ENCODE data around the gene LPIN3.
A peak's percentile ranks its signal among the peaks of the same experiment; 100 is the strongest.
"Not testable (repeated sequence)": the region's sequence is repeated elsewhere in the genome, so short reads cannot be mapped to it uniquely, and the experiment has no call there.

Gene LPIN3

GRCh38 chr20:41340327-41341055, at the start of gene LPIN3:
Gene LPIN3, plus strand, starts transcription at chr20:41340821. Its CDS starts 4,983 bp downstream, at chr20:41345804.
- DNase-seq, result peak; percentile 93

GRCh38 chr20:41293269-41294037, 47.2 kb upstream of the LPIN3 start:
- DNase-seq, result no peak

GRCh38 chr20:41299899-41300298, 40.7 kb upstream of the LPIN3 start:
- no peak for DNase-seq

- DNase-seq, result no peak
These were observed 40.2 kb upstream of the LPIN3 start for GRCh38 chr20:41300383-41300782.

GRCh38 chr20:41300886-41301285, 39.7 kb upstream of the LPIN3 start:
- DNase-seq, result no peak

- no peak for DNase-seq
These were observed 36.6 kb upstream of the LPIN3 start for GRCh38 chr20:41304002-41304401.

GRCh38 chr20:41304424-41305079, 36.1 kb upstream of the LPIN3 start:
- no peak for DNase-seq

- DNase-seq, result no peak
These were observed 34.4 kb upstream of the LPIN3 start for GRCh38 chr20:41306061-41306727.

GRCh38 chr20:41307021-41307420, 33.6 kb upstream of the LPIN3 start:
- no peak for DNase-seq

GRCh38 chr20:41308290-41308711, 32.3 kb upstream of the LPIN3 start:
- DNase-seq, result peak; percentile 22

- peak; percentile 84 for DNase-seq
These were observed 31.8 kb upstream of the LPIN3 start for GRCh38 chr20:41308726-41309413.

GRCh38 chr20:41309817-41310216, 30.8 kb upstream of the LPIN3 start:
- peak; percentile 8 for DNase-seq

- not testable (repeated sequence) for DNase-seq
These were observed 28.6 kb upstream of the LPIN3 start for GRCh38 chr20:41312009-41312408.

GRCh38 chr20:41314386-41314785, 26.2 kb upstream of the LPIN3 start:
- no peak for DNase-seq

- peak; percentile 26 for DNase-seq
These were observed 24.6 kb upstream of the LPIN3 start for GRCh38 chr20:41316051-41316450.

GRCh38 chr20:41316602-41317545, 23.7 kb upstream of the LPIN3 start:
- DNase-seq, result peak; percentile 77

GRCh38 chr20:41317546-41318270, 22.9 kb upstream of the LPIN3 start, which contains the start of gene ZHX3:
Gene ZHX3, minus strand, starts transcription at chr20:41317731. Its CDS starts 112,815 bp downstream, at chr20:41204916.
- peak; percentile 98 for DNase-seq

- no peak for DNase-seq
These were observed 22.4 kb upstream of the LPIN3 start for GRCh38 chr20:41318271-41318649.

- DNase-seq, result no peak
These were observed 20.2 kb upstream of the LPIN3 start for GRCh38 chr20:41320441-41320840.

- no peak for DNase-seq
These were observed 19.6 kb upstream of the LPIN3 start for GRCh38 chr20:41320976-41321375.
